ENCODE data around the gene TATDN3.
"Not testable (repeated sequence)": the region's sequence is repeated elsewhere in the genome, so short reads cannot be mapped to it uniquely, and the experiment has no call there.

TATDN3 gene

GRCh38 chr1:212777151-212777550 is 14.5 kb upstream of the TATDN3 start:
- DNase-seq, result peak; percentile 17

- DNase-seq, result not testable (repeated sequence)
These were observed 12.6 kb upstream of the TATDN3 start for GRCh38 chr1:212779086-212779485.

- no peak for DNase-seq
These were observed 10.9 kb upstream of the TATDN3 start for GRCh38 chr1:212780759-212781158.

GRCh38 chr1:212781225-212781624 is 10.5 kb upstream of the TATDN3 start:
- no peak for DNase-seq

- no peak for DNase-seq
These were observed 9.1 kb upstream of the TATDN3 start for GRCh38 chr1:212782422-212783154.

- DNase-seq, result no peak
These were observed 7.7 kb upstream of the TATDN3 start for GRCh38 chr1:212783976-212784375.

GRCh38 chr1:212785871-212786270 is 5.8 kb upstream of the TATDN3 start:
- DNase-seq, result no peak

GRCh38 chr1:212791261-212791675 is 426 bp upstream of the TATDN3 start:
- peak; percentile 55 for DNase-seq

- no peak for DNase-seq
These were observed 758 bp downstream of the TATDN3 start for GRCh38 chr1:212792396-212792908.

- peak; percentile 87 for DNase-seq
These were observed 2.9 kb downstream of the TATDN3 start for GRCh38 chr1:212794561-212795014.

GRCh38 chr1:212797681-212798080 is 6.0 kb downstream of the TATDN3 start:
- DNase-seq, result no peak

GRCh38 chr1:212805767-212806166 is 14.1 kb downstream of the TATDN3 start:
- DNase-seq, result no peak

GRCh38 chr1:212814537-212815334 is 23.0 kb downstream of the TATDN3 start:
- no peak for DNase-seq

GRCh38 chr1:212816567-212817278 is 25.0 kb downstream of the TATDN3 start:
- DNase-seq, result no peak

GRCh38 chr1:212819726-212820125 is 28.0 kb downstream of the TATDN3 start:
- peak; percentile 75 for DNase-seq

GRCh38 chr1:212820969-212821368 is 29.3 kb downstream of the TATDN3 start:
- no peak for DNase-seq

- DNase-seq, result no peak
These were observed 31.3 kb downstream of the TATDN3 start for GRCh38 chr1:212822956-212823355.

- DNase-seq, result no peak
These were observed 32.5 kb downstream of the TATDN3 start for GRCh38 chr1:212824201-212824600.

- DNase-seq, result no peak
These were observed 34.2 kb downstream of the TATDN3 start for GRCh38 chr1:212825798-212826452.

- no peak for DNase-seq
These were observed 35.6 kb downstream of the TATDN3 start for GRCh38 chr1:212827171-212827776.

GRCh38 chr1:212827831-212828278 is 36.2 kb downstream of the TATDN3 start:
- no peak for DNase-seq

- no peak for DNase-seq
These were observed 36.7 kb downstream of the TATDN3 start for GRCh38 chr1:212828395-212828794.

All from GF-D8 (cell line).